IPS DF 4.7 (cell line): ENCODE measurements around the gene L1TD1.
"Not testable (repeated sequence)": the region's sequence is repeated elsewhere in the genome, so short reads cannot be mapped to it uniquely, and the experiment has no call there.

Experiments used
- DNase-seq: peaks from one replicate; pipeline ENCODE4 v3.0.0-alpha.2; 2013; ENCODE audit warnings: low spot score; ENCODE audit errors: extremely low read depth

Gene L1TD1, protein sequence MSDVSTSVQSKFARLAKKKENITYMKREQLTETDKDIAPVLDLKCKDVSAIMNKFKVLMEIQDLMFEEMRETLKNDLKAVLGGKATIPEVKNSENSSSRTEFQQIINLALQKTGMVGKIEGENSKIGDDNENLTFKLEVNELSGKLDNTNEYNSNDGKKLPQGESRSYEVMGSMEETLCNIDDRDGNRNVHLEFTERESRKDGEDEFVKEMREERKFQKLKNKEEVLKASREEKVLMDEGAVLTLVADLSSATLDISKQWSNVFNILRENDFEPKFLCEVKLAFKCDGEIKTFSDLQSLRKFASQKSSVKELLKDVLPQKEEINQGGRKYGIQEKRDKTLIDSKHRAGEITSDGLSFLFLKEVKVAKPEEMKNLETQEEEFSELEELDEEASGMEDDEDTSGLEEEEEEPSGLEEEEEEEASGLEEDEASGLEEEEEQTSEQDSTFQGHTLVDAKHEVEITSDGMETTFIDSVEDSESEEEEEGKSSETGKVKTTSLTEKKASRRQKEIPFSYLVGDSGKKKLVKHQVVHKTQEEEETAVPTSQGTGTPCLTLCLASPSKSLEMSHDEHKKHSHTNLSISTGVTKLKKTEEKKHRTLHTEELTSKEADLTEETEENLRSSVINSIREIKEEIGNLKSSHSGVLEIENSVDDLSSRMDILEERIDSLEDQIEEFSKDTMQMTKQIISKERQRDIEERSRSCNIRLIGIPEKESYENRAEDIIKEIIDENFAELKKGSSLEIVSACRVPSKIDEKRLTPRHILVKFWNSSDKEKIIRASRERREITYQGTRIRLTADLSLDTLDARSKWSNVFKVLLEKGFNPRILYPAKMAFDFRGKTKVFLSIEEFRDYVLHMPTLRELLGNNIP

DNA sequence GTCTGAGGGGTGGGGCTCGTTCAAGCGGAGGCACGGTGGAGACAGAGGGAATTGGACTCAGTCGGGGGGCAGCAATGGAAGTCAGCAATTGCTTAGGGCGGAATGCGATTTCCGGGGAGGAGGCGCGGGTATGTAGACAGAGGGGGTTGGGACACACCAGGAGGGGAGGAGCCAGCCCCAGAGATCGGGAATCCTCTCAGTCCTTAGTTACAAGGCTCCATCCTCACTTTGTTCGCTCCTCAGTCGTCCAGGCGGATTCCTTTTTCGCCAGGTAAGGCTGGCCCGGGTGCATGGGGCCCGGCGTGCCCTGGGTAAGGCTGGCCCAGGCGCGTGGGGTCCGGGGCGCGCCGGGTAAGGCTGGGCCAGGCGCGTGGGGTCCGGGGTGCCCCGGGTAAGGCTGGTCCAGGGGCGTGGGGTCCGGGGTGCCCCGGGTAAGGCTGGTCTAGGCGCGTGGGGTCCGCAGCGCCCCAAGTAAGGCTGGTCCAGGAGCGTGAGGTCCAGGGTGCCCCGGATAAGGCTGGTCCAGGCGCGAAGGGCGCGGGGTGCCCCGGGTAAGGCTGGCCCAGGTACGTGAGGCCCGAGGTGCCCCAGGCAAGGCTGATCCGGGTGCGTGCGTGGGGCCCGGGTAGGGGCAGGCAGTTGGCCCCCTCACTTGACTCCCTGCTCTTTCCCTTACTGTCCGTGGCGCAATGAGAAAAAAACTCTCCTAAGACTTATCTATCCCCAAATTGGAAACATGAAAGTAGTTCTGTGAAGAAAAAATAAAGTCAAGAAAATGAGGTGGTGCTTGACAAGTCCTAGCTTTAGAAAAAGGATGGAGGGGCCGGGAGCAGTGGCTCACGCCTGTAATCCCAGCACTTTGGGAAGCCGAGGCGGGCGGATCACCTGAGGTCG is at the start of gene L1TD1:
Gene L1TD1, plus strand, starts transcription at position 199 of the 894 bp plus-strand sequence. CDS start 11,780 bp downstream, outside the sequence.
- no peak for DNase-seq

DNA sequence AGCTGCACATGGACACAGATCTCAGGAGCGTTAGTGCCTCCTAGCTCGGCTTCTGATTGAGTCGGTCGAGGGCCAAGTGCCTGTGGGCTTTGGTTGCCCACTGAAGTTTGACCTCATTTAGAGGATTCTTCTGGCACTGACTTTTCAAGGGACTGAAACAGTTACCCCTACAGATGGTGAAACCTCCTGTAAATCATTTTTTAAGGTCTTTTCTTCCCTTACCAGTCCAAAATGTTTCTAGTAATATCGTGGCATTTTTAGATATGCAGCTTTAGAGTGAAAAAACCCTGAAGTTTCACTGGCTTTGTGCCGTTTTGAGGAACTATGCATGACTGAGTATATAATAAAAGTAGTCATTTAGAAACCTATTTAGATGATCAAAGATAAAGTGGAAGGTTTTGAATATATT is 34.7 kb upstream of the L1TD1 start:
- DNase-seq, result no peak

DNA sequence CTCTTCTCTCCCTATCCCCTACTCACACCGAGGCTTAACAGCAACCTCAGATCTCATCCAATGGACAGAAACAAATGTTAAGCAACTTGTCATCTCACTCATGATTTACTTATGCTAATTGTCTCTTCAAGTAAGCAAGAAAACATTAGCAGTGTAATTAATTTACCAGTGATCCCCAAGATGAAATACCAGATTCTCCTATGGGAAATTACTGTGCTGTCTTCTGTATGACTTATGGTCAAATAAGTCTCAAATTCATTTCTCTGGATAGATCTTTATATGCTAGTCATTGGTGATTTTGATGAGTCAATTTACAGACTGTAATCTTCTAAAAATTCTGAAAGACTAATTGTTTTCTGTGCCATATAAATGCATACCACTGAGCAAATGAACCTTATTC is 32.9 kb upstream of the L1TD1 start:
- DNase-seq, result no peak

DNA sequence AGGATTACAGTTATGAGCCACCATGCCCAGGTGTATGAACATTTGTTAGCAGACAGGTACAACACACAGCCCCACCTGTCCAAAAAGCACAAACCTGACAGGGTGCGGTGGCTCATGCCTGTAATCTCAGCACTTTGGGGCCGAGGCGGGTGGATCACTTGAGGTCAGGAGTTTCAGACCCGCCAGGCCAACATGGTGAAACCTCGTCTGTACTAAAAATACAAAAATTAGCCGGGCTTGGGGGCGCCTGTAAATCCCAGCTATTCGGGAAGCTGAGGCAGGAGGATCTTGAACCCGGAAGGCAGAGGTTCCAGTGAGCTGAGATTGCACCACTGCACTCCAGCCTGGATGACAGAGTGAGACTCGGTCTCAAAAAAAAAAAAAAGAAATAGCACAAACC is 24.3 kb upstream of the L1TD1 start:
- DNase-seq, result not testable (repeated sequence)

DNA sequence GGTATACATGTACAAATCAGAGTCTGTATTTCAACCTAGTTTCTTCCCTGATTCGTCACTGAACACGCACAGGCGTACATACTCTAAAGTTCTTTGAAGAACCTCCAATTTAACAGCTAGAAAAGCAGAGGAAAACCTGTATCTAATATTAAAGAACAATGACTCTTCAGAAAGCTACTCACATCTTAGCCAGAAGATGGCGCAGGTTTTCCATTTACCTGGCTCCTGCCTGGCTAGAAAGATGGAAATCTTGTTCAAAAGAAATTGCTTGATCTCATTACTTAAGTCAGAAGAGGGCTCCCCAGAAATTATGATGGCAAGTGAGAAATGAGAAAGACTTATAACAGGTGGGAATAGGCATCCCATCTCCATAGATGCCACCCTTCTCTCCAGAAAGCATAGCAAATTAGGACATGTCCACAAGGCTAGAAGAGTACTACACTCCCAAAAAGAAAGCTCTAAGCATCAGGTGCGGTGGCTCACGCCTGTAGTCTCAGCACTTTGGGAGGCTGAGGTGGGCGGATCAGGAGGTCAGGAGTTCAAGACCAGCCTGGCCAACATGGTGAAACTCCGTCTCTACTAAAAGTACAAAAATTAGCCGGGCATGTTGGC is 19.0 kb upstream of the L1TD1 start:
- no peak for DNase-seq

DNA sequence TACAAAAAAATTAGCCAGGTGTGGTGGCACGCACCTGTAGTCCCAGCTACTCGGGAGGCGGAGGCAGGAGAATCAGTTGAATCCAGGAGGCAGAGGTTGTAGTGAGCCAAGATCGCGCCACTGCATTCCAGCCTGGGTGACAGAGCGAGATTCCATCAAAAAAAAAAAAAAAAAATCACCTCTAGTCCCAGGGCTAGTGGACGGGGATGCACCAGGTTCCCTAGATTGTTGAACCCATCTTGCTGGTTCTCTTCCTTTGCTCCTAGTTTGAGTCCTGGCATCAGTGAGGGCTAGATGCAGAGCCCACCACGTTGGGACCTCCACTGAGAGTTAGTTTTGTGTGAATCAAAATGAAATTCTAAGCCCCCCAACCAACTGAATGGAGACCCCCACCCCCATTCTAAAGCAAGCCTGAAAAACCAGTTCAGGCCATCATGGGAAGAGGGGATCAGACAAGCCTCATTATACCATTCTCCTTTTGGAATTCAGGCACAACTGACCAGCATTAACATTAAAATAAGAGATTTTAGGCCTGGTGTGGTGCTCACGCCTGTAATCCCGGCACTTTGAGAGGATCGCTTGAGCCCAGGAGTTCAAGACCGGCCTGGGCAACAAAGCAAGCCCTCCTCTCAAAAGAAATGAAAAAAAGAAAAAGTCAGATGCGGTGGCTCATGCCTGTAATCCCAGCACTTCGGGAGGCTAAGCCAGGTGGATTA is 17.9 kb upstream of the L1TD1 start:
- no peak for DNase-seq

DNA sequence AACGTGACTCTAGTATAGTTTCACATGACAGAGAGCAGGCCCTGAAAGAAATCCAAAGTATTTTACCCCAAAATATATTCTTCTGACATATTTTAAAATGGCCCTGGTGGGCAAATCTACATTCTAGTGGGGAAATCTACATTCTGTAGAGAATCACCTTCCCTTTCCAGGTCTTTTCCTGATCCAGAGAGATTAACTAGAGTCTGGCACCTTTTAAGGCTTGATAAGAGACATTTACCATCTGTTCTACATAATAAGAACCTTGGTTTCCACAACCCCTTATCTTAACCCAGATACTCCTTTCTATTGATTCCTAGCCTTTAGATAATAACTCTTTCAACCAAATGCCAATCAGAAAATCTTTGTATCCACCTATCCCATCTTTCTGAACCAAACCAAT is 17.0 kb upstream of the L1TD1 start:
- DNase-seq, result no peak

DNA sequence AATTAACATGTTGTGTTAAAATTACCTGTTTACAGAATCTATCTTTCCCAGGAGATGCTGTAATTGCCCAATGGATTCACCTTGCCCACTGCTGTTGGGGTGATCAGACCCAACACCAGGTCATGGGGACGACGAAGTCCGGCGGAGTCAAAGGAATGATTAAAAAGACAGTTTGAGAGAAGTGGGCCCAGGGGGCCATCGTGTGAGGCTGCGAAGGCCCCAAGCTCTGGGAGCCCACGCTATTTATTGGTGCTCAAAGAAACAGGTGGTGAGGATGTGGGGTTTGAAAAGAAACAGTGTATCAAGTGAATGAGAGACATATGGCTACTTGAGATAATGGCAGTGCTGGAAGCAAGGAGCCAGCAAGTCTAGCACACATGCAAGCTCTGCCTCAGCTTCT is 16.3 kb upstream of the L1TD1 start:
- DNase-seq, result no peak

DNA sequence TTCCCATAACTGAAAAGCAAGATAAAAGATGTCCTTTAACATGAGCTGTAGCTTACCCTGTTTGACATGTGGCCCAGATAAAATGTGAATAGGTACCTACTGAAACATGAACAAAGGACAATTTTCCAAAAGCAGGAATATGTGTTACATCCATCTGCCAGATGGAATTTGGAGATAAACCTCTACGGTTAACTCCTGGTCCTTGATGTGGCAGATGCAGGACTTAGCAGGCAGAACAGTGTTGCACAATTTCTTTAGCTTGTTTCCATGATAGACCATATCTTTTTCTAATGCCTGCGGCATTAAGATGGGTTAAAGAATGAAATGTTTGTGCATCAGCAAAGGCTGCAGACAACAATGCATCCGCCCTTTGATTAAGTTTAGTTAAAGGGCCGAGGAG is 14.6 kb upstream of the L1TD1 start:
- not testable (repeated sequence) for DNase-seq

DNA sequence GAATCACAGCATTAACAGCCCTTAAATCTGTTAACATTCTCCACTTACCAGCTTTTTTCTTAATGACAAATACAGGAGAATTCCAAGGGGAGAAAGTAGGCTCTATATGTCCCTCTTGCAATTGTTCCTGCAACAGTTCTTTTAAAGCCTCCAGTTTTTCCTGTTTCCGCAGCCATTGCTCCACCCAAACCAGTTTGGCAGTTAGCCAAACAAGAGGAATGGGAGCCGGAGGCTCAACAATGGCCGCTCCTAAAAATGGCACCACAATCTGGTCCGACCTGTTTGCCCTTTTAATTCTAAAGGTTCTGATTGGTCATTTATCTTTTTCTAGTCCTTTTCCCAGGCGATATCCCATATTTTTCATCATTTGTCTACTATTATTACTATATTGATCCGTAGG is 14.0 kb upstream of the L1TD1 start:
- DNase-seq, result no peak

DNA sequence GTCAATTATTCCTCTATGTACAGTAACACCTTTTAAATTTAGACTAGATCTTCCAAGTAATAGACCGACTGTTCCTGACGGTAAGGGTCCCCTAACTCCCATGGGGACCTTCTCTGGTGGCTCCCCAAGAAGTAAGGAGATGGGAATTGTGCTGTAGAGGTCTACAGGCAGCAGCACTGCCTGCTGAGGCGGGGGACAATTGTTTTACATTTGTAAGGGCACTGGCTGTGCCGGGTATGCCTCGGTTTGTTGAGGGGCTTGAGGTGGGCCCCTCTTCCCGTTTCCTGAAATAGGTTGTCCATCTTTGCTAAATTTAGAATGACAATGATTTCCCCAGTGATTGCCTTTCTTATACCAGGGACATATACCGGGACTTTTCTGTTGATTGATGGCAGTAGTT is 13.1 kb upstream of the L1TD1 start:
- DNase-seq, result no peak

DNA sequence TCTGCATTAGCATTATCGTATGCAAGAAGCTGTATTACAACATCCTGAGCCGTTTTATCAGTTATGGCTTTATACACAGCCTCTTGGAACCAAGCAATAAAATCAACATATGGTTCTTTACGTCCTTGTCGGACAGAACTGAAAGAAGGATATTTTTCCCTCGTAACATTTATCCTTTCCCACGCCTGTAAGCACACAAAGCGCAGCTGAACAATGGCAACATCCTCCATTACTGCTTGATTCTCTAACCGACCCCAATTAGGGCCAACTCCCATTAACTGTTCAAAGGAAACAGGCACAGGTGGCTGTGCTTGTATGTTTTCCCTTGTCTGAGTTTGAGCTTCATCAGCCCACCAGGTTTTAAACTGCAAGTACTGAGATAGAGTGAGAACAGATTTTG is 12.5 kb upstream of the L1TD1 start:
- not testable (repeated sequence) for DNase-seq

DNA sequence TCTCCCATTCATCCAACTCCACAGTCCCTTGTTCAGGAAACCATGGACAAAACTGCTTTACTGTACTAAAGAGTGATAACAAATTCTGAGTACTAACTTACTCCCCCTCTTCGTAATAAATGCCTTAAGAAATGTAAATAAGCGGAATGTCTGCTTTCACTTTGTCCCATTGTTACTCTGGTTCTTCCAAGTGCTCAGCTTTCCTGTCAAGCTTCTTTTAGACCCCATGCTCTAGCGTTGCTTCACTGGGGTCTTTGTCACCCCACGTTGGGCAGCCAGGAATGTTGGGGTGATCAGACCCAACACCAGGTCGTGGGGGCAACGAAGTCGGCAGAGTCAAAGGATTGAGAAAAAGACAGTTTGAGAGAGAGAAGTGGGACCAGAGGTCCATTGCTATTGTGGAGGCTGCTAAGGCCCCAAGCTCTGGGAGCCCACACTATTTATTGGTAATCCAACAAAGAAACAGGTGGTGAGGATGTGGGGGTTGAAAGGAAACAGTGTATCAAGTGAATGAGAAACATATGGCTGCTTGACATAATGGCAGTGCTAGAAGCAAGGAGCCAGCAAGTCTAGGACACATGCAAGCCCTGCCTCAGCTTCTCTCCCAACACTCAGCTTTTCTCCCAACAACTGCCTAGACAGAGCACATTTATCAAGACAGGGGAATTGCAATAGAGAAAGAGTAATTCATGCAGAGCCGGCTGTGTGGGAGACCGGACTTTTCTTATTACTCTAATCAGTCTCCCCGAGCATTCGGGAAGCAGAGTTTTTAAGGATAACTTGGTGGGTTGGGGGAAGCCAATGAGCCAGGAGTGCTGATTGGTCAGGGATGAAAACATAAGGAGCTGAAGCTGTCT is 11.3 kb upstream of the L1TD1 start:
- DNase-seq, result not testable (repeated sequence)

DNA sequence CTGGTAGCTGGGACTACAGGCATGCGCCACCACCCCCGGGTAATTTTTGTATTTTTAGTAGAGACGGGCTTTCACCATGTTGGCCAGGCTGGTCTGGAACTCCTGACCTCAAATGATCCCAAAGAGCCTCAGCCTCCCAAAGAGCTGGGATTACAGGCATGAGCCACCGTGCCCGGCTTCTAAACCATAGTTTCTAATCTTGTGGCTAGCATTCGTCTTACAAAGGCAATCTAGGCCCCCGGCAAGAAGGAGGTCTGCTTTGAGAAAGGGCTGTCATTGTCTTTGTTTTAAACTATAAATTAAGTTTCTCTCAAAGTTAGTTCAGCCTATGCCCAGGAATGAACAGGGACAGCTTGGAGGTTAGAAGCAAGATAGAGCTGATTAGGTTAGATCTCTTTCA is 10.3 kb upstream of the L1TD1 start:
- DNase-seq, result no peak

DNA sequence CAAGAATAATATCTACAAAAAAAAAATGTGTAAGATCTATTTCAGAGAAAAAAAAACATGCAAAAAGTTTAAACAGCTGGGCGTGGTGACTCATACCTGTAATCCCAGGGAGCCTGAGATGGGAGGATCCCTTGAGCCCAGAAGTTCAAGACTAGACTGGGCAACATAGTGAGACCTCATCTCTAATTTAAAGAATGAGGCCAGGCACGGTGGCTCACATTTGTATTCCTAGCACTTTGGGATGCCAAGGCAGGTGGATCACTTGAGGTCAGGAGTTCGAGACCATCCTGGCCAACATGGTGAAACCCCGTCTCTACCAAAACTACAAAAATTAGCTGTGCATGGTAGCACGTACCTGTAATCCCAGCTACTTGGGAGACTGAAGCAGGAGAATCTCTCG is 9.4 kb upstream of the L1TD1 start:
- not testable (repeated sequence) for DNase-seq

DNA sequence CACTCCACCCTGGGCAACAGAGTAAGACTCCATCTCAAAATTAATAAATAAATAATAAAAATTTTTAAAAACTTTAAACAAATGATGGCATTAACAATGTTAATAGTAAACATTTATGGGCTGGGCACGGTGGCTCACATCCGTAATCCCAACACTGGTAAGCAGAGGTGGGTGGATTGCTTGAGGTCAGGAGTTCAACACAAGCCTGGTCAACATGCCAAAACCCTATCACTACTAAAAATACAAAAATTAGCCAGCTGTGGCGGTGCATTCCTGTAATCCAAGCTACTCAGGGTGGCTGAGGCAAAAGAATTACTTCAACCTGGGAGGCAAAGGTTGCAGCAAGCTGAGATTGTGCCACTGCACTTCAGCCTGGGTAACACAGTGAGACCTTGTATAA is 9.0 kb upstream of the L1TD1 start:
- no peak for DNase-seq

DNA sequence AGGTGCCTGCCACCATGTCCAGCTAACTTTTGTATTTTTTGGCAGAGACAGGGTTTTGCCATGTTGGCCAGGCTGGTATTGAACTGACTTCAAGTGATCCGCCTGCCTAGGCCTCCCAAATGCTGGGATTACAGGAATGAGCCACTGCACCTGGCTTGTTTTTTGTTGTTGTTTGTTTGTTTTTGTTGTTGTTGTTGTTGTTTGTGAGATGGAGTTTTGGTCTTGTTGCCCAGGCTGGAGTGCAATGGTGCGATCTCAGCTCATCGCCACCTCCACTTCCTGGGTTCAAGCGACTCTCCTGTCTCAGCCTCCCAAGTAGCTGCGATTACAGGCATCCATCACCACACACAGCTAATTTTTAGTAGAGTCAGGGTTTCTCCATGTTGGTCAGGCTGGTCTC is 7.1 kb upstream of the L1TD1 start:
- DNase-seq, result no peak

DNA sequence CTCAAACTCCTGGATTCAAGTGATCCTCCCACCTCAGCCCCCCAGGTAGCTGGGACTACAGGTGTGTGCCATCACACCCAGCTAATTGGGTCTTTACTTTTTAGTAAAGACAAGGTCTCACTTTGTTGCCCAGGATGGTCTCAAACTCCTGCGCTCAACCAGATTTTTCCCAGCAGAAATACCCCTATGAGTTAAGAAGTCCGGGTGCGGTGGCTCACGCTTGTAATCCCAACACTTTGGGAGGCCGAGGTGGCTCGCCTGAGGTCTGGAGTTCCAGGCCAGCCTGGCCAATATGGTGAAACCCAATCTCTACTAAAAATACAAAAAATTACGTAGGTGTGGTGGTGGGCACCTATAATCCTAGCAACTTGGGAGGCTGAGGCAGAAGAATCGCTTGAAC is 6.5 kb upstream of the L1TD1 start:
- no peak for DNase-seq

DNA sequence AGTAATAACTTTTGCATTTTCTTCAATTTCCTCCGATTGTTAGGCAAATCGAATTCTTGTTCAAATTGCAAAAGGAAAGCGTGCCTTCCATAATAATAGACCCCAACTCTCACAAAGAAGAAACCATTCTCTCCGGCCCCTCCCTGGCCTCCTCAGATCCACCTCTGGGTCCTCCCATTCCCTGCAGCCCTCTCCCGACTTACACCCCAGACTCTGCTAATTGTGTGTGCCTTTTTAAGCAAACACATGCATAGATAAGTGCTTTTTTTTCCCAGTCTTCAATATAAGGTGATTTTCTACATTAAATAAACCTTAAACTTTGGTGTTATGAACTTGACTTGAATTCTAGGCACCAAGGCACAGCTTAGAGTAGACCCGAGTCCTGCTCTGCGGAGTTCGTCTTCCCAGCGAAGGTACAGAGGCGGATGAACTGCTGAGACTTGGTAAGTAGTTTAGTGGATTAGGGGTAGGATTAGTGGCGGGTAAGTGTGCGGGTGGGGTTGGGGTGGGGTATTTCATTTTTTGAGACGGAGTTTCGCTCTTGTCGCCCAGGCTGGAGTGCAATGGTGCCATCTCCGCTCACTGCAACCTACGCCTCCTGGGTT is 1.5 kb downstream of the L1TD1 start:
- DNase-seq, result no peak
